NOMO-1 treated with dmso at 0.1 percent for 144 hours (cell line): ENCODE results near the gene IGSF8.

Source experiments
- DNase-seq: peaks from one replicate; lab custom pipeline; 2025; ENCODE audit not compliant: unreplicated experiment; lab: John Stamatoyannopoulos, UW

The IGSF8 gene

GRCh38 chr1:160107512-160107911, 9.1 kb upstream of the IGSF8 start:
- no peak for DNase-seq

GRCh38 chr1:160105155-160105554, 6.7 kb upstream of the IGSF8 start:
- no peak for DNase-seq

GRCh38 chr1:160104486-160104885, 6.1 kb upstream of the IGSF8 start:
- peak; percentile 4 for DNase-seq

DNA sequence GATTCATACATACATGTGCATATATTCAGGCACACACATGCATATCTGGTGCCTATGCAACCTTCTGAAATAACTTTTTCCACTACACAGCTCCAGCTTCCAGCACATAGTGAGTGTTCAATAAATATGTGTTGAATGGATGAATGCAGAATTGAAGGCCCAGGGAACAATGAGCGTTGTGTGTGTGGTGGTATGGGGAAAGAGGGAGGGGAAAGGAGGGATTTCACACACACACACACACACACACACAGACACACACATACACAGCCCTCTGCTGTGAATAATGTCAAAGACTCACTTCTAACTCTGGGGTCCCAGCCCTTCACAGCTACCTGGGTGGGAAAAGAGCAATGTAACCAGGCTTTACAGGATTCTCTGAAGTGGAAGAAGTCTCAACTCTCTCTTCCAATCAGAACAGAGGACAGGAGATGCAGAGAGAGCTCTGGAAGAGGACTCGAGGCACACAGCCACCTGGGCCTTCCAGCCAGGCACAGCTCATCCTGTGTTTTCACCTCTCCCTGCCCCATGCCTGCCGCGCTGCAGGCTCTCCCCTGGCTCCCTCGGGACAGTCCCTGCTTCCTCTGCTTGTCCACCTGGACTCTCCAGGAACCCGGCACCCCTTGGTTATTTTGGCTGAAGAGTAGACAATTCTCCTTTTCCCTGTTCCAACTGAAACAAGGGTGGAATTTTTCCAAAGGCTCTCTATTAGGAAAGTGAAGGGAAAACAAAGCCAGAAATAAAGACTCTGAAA, 5.4 kb upstream of the IGSF8 start:
- no peak for DNase-seq

DNA sequence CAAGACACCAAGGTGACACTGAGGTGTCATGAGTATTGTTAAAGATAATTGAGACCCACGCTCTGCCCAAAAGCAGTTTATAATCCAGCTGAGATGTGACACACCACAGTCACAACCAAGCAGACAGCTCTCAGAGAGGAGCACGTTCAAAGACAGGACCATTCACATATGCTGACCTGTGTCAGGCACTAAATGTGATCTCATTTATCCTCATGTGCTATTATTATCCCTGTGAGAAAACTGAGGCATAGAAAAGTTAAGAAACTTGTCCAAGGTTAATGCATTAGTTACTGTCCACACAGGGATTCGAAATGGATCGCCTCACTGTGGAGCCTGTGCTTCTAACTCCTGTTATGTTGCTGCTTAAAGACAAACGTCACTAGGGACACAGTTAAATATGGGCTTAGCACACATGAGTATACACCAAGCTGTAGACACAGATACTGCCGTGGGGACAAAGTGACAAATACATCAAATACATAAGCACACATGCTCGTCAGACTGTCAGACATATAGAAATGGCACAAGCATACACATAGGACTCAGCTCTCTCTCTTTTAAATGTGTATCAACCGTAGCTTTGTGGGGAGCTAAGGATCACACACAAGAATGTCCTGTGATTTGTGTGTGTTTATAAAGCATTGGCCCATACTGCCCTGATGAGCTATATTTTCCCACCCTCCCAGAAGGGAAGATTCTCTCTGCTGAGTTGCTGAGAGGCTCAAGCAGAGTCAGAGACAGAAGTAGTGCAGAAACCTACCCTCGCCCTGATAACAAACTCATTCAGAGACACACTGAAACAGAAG, 3.5 kb upstream of the IGSF8 start:
- no peak for DNase-seq

DNA sequence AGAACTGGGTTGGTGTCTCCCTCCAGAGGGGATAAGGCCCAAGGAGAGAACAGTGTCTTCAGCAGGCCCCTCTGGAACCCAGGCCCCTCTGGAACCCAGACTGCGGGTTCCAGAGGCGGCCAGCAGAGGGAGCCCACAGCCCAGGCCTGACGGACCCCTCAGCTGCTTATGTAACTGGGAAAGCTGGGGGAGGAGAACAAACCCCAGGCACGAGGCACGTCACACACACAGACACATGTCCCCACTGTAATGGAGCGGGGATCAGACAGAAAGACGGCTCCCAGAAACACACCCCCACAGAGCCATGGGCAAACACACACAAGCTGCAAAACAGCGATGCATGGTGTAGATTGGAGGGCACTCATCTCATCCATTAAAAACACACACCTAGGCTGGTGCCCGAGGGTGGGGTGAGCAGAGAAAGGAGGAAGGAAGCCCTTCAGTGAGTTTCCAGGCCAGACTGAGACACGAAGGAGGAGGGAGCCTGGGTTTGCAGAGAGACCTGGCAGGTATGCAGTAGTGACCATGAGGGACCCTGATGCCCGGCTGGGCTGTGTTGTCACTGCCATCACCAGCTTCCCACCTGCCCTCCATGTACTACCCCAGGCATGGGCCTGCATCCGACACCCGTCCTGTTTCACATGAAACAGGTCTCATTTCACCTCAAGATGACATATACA, 2.8 kb upstream of the IGSF8 start:
- DNase-seq = peak; percentile 77

DNA sequence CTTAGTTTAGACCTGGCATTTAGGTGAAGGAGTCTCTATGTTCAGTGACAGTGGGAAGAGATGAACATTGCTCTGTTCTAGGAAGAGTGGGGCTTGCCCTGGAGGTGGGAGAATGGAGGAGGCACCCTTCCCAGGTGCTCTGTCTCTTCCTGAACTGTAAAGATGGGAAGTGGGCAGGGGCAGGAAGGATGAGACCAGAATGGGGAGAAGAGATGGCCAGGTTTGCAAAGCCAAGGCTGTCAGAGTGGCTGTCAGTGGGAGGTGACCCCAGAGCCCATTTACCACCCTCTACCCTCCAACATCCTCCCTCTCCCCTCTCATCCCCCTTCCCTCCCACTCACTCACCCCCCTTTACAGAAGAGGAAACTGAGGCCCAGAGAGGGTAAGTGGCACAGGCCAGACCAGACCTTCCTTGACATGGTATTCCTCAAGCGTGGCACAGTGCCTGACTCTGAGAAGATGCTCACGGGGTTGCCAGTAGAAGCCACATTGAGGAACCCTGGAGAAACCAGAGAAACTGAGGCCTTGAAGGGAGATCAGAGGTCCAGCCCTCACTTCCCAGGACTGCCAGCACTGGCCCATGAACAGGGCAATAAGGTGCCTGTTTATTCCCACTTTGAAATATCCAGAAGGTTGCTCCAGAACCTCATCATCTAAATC, 1.4 kb upstream of the IGSF8 start:
- DNase-seq = no peak

DNA sequence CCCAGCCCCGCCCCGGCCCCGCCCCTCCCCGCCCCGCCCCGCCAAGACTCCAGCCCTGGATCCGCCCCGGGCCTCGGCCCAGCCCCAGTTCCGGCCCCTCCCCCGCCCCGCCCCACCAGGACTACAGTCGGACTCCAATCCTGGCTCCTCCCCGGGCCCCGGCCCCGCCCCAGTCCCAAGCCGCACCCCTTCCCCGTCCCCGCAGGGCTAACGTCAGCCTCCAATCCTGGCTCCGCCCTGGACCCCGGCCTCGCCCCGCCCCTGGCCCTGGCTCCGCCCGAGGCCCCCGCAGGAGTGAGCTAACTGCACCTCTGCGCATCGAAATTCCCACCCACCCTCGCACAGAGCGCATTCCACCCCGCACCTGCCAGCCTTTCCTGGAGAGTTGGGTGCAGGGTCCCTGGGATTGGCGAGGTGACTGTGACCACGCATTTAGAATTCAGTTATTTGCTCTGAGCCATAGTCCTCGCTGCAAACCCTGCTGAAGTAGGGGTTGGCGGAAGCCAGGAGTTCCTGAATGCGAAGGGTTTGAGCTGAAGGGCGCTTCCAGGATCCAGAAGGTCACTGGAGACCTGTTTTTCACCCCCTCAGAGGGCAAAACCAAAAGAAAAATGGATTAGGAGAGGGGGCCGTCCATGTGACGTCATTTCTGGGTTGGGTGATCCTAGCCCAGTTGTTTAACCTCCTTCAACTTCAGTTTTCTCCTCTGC, 588 bp upstream of the IGSF8 start:
- DNase-seq = peak; percentile 84

DNA sequence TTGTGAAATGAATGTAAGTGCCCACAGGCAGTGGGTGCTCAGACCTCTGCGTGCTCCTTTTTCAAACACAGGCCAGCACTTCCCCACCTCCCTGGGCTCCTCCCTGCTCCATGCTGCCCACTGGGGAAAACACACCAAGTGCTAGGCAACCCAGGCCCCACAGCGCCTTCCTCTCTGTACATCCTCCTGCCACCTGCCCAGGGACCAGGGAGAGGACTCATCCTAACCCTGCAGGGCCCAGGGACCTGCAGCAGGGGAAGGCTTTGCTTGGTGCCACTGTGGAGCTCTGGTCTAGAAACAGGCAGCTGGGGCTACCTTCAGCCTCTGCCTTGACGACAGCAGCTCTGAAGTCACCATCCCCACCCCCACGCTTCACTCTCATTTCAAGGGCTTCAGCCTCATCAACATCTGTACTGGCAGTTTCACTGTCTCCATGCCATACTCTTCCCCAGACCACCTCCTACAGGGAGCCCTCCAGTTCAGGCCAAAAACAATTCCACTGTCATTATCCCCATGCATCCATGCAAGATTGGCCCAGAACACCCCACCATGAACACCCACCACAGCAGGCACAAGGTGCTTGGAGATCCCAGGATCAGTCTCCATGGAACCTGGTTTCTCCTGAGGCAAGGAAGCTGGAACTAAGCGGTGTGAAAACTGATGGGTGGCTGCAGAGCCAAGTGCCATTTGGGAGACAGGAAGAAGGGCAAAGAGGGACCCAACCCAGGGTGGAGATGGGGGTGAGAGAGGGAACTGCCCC, 1.1 kb downstream of the IGSF8 start:
- DNase-seq = no peak

GRCh38 chr1:160096274-160097116, 1.9 kb downstream of the IGSF8 start:
- DNase-seq = no peak

DNA sequence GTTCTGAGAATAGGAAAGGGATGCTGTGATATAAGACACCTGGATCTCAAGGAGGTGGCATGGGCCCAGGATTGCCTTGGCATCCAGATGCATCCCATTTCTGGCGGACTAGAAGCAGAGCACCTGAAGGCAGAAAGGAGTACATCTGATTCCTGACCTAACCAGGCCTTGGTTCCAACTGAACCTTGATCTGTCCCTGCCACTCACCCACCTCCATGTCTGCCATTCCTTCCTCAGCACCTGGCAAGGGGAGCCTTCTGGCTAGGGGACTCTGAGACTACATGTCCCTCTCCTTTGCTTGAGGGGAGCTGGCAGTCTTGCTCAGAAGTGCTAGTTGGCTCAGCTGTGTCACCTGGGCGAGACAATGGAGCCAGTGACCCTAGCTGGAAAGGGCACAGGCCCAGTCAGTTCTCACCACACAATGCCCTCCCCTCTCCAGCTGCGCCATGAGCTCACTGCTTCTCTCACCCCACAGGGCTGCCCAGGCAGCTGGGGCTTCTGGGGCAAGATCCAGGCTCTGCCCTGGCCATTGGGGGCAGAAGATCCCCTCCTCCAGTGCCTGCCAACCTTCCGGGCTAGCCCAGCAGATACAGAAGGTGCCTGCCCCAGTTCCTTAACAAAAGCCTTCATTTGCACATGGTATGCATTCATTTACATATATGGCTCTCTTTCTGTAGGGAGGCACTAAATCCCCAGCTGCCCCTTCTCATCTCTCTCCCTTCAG, 2.9 kb downstream of the IGSF8 start:
- DNase-seq = no peak

DNA sequence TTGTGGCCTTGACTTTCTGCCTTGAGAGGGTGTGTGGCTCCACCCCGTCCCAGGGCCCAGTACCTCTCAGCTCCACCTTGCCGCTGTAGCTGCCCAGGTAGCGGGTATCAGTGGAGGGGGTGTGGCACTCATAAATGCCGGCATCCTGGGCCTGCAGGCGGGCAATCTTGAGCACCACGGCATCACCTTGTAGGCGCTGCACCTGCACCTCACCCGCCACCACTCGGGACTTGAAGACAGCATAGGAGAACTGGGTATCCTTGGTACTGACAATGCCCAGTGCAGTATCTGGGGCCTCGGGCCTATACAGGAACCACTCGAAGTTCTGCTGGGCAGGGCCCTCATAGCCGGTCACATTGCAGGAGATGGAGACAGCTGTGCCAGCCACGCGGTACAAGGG, 3.6 kb downstream of the IGSF8 start:
- DNase-seq = no peak

DNA sequence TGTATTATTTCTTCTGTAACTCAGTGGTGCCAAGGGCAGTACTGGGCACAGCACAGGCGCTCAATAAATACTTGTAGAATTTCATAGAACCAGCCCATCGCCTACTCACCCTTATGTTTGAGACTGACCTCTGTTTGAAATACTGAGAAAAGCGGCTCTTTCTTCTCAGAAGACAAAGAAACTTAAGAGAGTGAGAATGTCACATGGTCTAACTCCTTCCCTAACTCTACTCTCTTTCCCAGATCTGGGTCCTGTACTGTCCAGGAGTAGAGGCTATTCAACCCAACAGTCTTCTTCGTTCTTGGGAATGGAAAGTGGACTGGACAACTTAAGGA, 4.2 kb downstream of the IGSF8 start:
- DNase-seq = no peak

DNA sequence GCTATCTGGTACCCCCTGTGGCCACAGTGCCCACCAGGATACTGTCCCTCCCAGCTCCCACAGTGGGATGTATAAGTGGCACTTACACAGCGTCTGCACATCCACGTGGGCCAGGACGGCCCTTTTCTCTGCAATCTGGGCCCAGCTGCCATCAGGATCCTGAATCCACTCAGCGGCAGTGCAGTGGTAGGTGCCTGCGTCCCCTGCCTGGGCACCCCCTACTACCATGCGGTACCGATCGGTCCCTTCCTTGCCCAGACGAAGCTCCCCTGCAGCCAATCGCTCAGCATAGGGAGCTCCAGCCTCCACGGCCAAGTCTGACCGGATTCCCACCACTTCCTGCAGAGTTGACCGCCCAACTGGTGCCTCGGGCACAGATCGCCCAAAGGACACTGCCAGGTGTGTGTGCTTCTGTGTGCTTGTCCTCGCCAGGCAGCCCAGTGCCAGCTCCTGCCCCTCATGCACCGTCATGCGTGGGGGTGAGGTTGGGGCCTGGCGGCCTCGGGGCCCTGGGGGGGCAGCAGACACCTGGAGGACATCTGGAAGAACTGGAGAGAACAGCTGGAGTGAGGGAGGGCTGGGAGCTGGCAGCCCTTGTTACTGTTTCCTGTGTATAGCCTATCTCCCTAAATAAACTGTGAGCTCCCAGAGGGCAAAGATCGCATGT, 4.7 kb downstream of the IGSF8 start:
- DNase-seq = no peak

DNA sequence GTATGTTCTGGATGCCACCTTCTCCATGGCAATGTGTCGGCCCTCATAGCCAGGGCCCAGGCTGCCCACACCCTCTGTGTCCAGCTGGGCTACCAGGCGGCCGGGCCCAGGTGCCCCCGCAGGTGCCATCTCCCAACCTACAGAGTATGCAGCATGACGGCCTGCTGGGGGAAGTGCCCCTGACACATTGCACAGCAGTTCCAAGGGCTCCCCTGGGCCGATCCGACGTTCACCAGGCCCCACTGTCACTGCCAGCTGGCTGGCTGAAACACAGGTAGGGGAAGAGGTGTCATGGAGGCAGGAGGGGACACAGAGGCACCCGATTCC, 5.4 kb downstream of the IGSF8 start:
- no peak for DNase-seq

DNA sequence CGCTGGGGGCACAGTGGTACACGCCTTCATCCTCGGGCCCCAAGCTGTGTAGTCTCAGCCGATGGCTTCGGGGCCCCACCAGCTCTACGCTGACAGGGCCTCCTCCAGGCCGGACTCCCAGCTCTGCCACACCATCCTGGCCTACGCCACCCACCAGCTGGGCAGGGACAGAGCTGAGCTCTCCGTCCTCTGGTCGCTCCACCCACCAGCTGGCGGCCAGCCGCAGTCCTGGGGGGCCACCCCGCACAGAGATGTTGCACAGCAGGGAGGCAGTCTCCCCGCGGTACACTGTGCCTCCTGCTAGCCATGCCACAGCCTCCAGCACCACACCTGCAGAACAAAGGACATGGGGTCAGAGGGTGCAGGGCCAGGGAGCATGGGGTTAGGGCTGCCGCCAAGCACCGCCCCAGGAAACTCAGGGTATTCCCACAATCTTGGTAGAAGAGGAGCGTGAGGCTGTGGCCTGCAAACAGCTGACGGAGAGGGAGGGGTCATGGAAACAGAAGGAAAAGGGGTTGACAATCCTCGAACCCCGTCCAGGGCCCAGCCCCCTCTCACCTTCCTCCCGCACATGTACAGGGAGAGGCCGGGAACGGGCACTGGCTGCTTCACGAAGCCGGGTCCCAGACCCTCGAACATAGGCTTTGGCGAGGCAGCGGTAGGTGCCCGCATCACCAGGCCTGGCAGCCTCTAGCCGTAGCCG, 5.9 kb downstream of the IGSF8 start:
- no peak for DNase-seq

DNA sequence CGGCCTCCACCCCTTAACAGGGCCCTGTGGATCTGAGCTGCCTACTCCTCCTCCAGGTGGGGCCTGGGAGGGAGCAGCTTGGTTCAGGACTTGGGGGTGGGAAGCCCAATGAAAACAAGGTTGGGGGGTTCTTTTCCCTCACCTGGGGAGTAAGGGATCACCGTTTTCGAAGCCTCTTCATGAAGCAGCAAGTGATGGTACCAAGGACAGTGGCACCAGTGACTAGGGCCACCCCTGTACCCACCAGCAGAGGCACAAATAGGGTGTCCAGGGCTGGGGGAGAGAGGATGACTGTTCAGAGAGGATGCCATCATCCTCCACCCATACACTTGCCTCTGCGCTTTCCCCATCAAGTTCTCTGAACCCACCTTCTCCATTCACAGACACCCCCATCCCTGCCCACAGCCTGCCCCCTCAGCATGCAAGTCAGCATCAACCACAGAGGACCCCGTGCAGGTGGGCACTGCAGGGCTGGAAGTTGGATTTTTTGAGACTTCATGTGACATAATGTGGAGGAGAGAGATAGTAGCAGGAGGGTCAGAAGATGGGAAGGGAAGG, 6.7 kb downstream of the IGSF8 start:
- no peak for DNase-seq
